Measurements from ENCODE around the gene TP53BP2. TPM values are rescaled to one million over a fixed set of nuclear protein-coding genes. Genes with fewer than 3 reads are reported as not detected.
"Not testable (repeated sequence)": the region's sequence is repeated elsewhere in the genome, so short reads cannot be mapped to it uniquely, and the experiment has no call there.

Gene TP53BP2
- total RNA-seq, 4 donors from 2014 or later, result 25.6 to 66.7 (median 50.8) TPM

DNA sequence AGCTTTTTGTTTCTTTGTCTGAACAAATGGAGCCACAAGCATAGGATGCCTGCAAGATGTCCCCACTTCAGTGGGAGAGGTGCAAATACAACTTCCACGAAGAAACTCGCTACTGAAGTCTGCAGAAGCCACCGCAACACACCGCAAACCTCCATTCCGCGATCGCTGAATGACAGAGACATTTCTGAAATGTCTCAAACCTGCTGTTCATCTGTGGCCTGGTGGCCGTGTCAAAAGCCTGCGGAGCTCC lies 1.0 kb downstream of the TP53BP2 start:
- Histone ChIP-seq H3K36me3 (no peaks in the 10 kb centered on the region), H3K9me3 (no peaks in the 10 kb centered on the region), H3K27ac (peak overlapping the region; percentile 99 to 100), H3K4me1 (peaks cover 0 to 3% of the 10 kb centered on the region in 2 donors), H3K27me3 (no peaks in the 10 kb centered on the region), H3K4me3 (peak overlapping the region; percentile 59 to 97)
- no peak for DNase-seq
- TF ChIP-seq, protein P1, sequence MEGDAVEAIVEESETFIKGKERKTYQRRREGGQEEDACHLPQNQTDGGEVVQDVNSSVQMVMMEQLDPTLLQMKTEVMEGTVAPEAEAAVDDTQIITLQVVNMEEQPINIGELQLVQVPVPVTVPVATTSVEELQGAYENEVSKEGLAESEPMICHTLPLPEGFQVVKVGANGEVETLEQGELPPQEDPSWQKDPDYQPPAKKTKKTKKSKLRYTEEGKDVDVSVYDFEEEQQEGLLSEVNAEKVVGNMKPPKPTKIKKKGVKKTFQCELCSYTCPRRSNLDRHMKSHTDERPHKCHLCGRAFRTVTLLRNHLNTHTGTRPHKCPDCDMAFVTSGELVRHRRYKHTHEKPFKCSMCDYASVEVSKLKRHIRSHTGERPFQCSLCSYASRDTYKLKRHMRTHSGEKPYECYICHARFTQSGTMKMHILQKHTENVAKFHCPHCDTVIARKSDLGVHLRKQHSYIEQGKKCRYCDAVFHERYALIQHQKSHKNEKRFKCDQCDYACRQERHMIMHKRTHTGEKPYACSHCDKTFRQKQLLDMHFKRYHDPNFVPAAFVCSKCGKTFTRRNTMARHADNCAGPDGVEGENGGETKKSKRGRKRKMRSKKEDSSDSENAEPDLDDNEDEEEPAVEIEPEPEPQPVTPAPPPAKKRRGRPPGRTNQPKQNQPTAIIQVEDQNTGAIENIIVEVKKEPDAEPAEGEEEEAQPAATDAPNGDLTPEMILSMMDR (IDR thresholded peaks at IDR 0.05), result no peak
- TF ChIP-seq POLR2A (IDR thresholded peaks at IDR 0.05), result no peak
- intact Hi-C loops (cut with DNase I; ENCODE audit: low total_unique reads), result loop anchor here (5.0 kb wide), 1 partner anchor 142 kb away; no protein-coding TSS in a partner anchor

DNA sequence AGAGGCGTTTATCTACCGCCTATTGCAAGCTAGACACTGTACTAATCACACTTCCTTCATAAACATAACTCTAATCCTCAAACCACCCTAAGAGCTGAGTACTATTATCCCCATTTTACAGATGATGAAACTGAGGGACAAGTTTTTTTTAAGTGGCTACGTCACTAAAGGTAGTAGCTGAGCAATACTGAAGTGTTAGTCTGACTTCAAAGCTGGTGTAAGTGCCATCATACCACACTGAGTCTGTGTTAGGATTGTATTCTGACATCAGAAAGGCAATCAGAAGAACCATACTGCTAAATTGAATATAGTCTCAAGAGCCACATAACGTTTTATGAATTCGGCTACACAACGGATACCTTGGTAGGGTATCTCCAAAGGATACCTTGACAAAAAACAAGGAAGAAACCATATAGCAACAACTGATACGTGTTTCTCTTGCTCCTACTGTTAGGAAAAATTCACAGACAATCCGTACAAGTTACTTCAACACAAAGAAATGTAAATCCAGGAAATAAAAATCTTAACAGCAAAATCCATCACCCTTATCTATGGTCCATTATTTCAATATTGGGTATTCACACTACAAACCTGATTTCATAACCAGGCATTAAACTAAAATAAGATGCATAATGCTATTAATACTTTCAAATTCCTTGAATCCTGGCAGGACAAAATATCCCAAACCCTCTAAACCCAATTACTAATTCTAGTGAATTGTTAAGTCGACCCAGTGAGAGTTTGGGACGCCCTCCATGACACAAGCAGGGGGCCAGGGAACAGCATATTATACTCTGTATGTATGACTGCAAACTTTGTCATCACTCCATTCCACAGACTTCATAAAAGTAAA lies 1.6 kb downstream of the TP53BP2 start:
- intact Hi-C loops (cut with DNase I; ENCODE audit: low total_unique reads), result loop anchor here (5.0 kb wide), 1 partner anchor 142 kb away; no protein-coding TSS in a partner anchor
- Histone ChIP-seq H3K27me3 (no peaks in the 10 kb centered on the region), H3K4me3 (peak overlapping the region; percentile 59 to 97), H3K36me3 (no peaks in the 10 kb centered on the region), H3K4me1 (peaks cover 0 to 3% of the 10 kb centered on the region in 2 donors), H3K9me3 (no peaks in the 10 kb centered on the region), H3K27ac (peak overlapping the region; percentile 99 to 100)
- no peak for DNase-seq
- TF ChIP-seq POLR2A (IDR thresholded peaks at IDR 0.05), result no peak
- TF ChIP-seq, protein P1 (IDR thresholded peaks at IDR 0.05), result no peak

DNA sequence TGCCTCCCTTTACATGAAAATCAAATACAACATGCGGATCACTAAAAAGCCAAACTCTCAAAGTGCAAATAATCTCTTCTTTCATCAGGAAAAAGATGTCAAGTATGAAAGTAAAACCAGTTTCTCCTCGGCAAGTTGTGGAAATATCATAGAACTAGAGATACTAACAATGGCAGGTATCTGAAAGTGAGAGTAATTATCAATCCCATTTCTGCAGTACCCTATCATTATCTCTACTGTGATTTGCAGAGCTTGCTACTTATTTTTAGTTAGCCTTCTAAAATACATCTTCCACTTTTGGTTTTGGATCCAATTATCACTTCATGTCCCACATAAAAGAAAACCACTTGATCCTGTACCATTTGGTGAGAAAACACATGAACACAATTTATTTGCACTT lies 3.0 kb downstream of the TP53BP2 start:
- Histone ChIP-seq H3K4me3 (no peak overlapping the region), H3K4me1 (peaks cover 0 to 3% of the 10 kb centered on the region in 2 donors)

DNA sequence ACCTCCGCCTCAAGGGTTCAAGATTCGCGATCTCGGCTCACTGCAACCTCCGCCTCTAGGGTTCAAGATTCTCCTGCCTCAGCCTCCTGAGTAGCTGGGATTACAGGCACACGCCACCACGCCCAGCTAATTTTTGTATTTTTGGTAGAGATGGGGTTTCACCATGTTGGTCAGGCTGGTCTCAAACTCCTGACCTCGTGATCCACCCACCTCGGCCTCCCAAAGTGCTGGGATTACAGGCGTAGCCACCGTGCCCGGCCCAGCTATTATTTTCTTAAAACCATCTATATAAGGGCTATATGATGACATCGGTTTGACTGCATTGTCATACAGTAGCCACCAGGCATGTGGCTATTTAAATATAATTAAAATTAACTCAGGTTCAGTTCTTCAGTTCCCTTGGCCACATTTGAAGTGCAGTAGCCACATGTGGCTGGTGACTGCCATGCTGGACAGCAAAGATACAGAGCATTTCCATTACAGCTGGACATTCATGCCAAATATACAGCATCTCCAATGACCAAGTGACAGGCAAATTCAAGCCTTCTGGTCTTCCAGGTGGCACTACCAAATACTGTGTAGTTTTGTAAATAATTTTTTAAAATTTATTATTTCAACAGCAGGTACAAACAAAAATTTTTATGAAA lies 3.6 kb downstream of the TP53BP2 start:
- not testable (repeated sequence) for H3K4me1 ChIP-seq, H3K27ac ChIP-seq, H3K4me3 ChIP-seq, H3K27me3 ChIP-seq, H3K9me3 ChIP-seq, H3K36me3 ChIP-seq, DNase-seq
- intact Hi-C loops (cut with DNase I; ENCODE audit: low total_unique reads), result loop anchor here (5.0 kb wide), 1 partner anchor 140 kb away; no protein-coding TSS in a partner anchor

More for the DNA sequence above, 3.0 kb downstream of the TP53BP2 start:
- intact Hi-C loops (cut with DNase I; ENCODE audit: low total_unique reads), result loop anchor here (5.0 kb wide), 1 partner anchor 140 kb away; no protein-coding TSS in a partner anchor
- DNase-seq, result no peak
- Histone ChIP-seq H3K9me3 (no peaks in the 10 kb centered on the region), H3K27ac (no peak overlapping the region), H3K36me3 (no peaks in the 10 kb centered on the region), H3K27me3 (no peaks in the 10 kb centered on the region)
- no peak for TF ChIP-seq POLR2A (IDR thresholded peaks at IDR 0.05)
- TF ChIP-seq, protein P1 (IDR thresholded peaks at IDR 0.05), result no peak

DNA sequence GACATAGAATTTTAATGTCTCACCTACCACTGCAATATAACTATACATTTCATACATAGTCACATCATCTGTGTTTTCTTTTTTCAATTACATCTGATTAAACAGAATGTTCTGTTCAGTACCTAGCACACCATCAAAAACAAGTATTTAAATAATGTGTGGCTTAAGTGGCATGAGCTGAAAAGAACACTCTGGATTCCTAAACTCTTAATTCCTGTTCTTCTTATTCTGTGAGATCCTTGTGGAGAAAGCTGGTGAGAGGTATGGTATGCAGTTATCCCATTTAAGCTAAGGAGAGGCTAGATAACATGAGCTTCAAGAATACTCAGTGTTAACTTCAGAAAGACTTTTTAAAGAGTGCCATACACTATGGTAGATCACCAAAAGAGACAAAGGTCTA lies 5.5 kb downstream of the TP53BP2 start:
- Histone ChIP-seq H3K4me1 (peaks cover 0 to 7% of the 10 kb centered on the region in 2 donors), H3K27ac (no peak overlapping the region), H3K9me3 (no peaks in the 10 kb centered on the region), H3K36me3 (no peaks in the 10 kb centered on the region), H3K4me3 (no peak overlapping the region), H3K27me3 (no peaks in the 10 kb centered on the region)
- intact Hi-C loops (cut with DNase I; ENCODE audit: low total_unique reads), result loop anchor here (5.0 kb wide), 1 partner anchor 138 kb away; no protein-coding TSS in a partner anchor
- DNase-seq, result no peak
- TF ChIP-seq POLR2A (IDR thresholded peaks at IDR 0.05), result no peak
- TF ChIP-seq, protein P1 (IDR thresholded peaks at IDR 0.05), result no peak

Measured in uterus (tissue), 4 donors.